Ecto neural progenitor cell (in vitro differentiated cells): ENCODE data around the gene RPP38.

Experiments
- DNase-seq: peaks from one replicate; pipeline ENCODE4 v3.0.0-alpha.2; 2018; ENCODE audit warnings: low spot score

The RPP38 gene, protein sequence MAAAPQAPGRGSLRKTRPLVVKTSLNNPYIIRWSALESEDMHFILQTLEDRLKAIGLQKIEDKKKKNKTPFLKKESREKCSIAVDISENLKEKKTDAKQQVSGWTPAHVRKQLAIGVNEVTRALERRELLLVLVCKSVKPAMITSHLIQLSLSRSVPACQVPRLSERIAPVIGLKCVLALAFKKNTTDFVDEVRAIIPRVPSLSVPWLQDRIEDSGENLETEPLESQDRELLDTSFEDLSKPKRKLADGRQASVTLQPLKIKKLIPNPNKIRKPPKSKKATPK

DNA sequence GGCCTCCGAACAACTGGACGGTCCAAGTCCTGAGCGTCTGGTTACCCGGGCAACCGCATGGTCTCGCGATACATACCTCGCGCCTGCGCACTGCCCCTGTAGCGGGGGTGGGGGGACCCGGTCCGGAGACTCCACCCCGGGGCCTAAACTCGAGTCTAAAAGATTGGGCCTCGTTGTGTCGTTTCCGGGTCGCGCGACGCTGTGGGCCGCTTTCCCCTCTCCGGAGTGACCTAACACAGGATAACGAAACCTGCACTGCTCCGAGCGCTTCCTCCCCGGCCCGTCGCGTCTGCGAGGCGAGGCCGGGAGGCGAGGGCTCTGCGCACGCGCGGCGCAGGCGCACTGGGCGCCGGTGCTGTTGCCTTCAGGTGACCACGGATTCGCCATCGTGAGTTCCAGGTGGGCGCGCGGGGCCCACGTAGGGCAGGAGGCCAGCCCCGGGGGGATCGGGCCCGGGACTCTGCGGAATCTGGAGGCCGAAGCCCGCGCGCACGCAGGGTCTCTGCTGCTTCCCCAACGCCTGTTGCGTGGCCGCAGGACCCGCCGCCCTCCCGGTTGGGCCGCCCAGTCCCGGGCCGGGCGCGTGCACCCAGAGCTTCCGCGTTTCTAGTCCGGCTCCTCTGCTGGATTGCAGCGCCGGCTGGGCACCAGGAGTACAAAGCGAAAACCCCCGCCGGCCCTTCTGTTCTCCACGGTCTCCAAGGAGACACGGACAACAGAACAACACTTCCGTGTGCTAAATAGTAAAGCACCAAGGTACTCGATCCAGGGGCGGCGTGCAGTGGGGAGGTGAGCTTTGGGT is at the start of gene RPP38:
Gene RPP38, plus strand, starts transcription at position 345 of the 802 bp plus-strand sequence. CDS start 5,960 bp downstream, outside the sequence.
- peak; percentile 98 for DNase-seq

DNA sequence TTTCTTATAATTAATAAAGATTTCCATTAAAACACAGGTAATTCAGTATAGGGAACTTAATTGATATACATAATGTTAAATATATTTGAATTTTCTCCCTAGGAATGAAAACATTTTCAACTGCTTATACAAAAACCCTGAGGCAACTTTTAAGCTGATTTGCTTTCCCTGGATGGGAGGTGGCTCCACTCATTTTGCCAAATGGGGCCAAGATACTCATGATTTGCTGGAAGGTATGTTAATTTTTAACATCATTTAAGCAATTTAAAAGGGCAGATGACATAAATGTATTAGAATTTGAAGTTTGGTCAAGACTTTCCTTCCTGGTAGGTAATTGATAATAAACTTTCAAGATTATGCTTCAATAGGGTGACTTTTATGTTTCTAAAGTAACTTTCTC is 47.6 kb upstream of the RPP38 start:
- no peak for DNase-seq

DNA sequence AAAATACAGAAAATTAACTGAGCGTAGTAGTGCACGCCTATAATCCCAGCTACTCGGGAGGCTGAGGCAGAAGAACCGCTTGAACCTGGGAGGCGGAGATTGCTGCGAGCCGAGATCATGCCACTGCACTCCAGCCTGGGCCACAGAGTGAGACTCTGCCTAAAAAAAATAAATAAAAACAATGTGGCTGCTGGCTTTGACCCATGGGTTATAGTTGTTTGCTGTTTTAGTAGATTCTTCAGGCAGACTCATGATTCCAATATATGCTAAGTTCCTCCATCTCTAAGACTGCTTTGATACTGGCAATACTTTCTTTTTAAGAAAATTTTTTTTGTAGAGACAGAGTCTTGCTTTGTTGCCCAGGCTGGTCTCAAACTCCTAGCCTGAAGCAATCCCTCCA is 45.0 kb upstream of the RPP38 start:
- no peak for DNase-seq

DNA sequence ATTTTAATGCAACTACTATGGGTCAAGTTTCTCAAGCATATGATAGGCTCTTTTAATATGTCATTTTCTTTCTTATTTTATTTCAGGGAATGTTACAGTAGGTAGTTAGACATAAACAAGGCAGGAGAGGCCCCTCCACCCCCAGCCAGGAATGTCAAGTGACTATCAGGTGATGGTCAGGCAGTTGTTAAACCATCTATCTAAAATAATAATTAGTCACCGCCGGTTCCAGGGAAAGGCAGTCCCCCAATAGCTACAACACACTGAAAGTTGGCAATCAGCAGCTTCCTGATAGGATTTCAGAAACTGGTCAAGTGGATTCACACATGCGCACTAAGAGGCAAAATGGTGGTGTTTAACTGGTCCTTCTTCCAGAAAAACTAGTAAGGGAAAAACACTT is 44.1 kb upstream of the RPP38 start:
- DNase-seq = no peak

DNA sequence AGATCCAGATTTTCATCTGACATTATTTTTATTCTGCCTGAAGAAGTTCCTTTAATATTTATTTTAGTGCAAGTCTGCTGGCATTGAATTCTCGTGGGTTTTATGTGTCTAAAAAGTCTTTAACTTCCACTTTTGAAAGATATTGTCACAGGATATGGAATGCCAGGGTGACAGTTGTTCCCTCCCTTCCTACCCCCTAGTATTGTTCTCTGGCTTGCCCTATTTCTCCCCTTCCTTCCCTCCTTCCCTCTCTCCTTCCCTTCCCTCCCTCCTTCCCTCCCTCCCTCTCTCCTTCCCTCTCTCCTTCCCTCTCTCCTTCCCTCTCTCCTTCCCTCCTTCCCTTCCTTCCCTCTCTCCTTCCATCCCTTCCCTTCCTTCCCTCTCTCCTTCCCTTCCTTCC is 38.5 kb upstream of the RPP38 start:
- no peak for DNase-seq

DNA sequence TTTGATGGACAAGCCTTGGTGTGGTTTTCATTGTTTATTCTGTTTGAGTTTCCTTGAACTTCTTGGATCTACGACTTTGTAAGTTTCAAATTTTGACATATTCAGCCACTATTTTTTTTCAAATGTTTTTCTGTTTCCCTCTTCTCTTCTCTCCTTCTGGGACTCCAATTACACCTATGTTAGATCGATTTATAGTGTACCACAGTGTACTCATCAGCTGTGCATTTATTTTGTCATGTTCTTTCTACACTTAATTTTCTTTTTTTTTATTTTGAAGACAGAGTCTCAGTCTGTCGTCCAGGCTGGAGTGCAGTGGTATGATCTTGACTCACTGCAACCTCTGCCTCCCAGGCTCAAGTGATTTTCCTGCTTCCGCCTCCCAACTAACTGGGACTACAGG is 37.2 kb upstream of the RPP38 start:
- no peak for DNase-seq

DNA sequence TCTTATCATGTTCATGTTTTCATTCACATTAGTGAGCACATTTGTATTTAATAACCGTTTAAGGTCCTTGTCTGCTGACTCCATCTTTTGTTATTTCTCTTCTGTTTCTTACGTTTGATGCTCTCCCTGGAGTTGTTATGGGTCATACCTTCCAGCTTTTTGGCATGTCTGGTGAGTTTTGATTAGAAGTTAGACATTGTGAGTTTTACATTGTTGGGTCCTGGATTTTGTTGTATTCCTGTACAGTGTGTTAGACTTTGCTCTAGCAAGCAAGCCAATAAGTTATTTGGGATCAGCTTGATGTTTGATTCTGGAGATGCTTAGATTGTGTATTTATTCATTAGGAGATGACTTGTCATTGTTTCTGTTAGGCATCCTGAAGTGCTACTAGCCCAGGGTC is 36.5 kb upstream of the RPP38 start:
- no peak for DNase-seq

DNA sequence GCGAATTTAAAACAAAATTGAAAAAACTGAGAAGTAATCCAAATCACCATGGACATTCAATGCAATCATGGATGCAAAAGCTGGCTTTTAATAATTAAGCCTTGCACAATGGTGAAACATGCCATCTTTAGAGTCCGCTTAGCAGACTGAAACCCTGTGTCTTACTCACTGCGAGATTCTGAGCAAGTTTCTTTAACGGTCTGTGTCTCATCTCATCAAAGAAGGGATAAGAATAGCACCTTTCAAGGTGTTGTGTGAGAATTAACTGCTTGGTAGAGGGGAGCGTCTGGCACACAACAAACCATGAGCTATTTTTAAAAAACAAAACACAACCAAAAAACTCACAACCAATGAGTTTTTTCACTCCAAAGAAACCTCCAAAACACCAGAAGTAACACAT is 30.0 kb upstream of the RPP38 start:
- no peak for DNase-seq

DNA sequence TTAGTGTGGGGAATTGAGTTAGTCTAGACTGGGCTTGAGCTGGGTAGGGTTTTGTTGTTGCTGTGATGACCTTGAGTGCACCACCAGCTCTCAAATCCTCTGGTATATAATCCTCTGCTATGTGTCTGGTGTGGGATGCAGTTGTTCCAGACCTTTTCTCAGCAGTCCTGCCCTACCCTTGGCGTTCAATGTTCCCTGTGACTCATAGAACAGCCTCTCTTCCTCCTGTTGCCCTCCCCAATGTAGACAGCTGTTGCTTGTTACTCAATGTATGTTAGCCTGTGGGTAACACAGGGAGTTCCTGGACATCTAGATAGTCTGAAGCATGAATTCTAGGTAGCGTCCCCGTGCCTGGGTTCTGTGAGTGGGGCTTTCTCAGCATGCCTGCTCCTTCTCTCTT is 28.4 kb upstream of the RPP38 start:
- no peak for DNase-seq

DNA sequence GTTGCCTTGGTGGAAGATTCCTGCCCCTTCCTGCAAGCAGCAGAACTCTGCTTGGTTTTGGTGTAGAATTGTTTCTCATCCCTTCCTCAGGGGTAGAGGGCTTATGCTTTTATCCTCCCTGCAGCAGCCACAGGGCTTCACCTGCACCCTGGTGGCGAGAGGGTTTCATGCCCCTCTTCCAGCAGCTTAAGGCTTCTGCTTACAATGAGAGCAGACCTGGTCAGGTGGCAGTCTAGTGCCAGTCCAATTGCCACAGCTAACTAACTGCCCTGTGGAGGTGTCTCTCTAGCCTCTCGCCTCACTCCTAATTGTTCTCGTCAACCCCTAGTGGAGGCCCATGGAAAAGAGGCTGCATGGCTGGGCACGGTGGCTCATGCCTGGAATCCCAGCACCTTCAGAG is 27.9 kb upstream of the RPP38 start:
- DNase-seq = no peak

DNA sequence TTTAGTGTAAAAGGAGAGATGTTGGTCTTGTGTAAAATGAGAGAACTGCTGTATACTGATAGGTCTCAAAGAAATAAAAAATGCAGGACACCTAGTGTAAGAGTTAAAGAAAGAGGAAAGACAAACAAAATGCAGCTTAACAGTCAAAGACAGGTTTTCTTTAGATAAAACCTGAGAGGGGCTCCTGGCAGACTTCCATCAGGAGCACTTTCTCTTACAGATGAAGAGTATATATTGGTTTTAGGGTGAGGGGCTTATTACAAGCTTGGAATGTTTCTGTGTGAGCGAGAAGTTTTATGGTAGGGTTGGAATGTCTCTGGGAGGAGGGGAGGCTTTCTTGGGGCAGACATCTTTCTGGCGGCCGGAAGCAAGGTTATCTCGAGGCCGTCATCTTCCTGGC is 24.8 kb upstream of the RPP38 start:
- no peak for DNase-seq

DNA sequence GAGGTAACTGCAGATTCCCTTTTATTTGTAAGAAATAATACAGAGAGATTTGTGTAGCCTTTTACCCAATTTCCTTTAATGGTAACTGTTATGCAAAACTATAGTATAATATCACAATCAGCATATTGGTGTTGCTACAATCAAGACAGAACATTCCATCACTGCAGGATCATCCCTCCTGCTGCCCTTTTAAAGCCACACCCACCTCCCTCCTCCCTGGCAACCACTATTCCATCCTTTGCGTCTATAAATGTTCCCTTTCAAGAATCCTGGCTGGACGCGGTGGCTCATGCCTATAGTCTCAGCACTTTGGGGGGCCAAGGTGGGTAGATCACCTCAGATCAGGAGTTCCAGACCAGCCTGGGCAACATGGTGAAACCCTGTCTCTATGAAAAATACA is 21.7 kb upstream of the RPP38 start:
- no peak for DNase-seq

DNA sequence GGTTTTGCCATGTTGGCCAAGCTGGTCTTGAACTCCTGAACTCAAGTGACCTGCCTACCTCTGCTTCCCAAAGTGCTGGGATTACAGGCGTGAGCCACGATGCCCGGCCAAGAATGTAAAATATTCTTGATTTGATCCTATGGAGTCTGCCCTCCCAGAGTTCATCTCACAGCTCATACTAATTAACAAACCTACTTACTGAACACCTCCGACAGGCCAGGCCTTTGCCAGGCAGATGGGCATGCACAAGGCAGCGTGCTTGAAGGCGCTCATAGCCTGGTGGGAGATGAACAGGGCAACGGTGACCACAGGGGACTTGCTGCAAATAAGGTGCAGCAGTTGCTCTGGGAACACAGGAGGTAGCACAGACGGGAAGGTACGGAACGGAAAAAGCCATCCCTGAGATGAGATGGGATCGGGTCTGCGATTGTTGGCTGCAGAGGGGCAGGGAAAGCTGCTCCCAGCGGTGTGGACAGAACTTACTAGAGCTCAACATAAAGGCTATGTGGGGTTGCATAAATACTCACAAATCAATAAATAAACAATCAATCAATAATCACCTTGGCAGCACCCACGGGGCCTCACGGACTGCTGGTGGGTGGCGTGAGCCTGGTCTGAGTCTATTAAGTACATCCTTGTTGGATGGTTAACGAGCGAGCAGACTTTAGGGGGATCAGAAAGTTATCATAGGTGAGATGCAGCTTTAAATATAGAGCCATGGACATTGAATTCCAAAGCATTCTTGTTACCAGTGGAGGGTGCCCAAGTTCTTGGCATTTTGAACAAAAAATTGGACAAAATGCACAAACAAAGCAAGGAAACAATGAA is 13.3 kb upstream of the RPP38 start:
- no peak for DNase-seq

DNA sequence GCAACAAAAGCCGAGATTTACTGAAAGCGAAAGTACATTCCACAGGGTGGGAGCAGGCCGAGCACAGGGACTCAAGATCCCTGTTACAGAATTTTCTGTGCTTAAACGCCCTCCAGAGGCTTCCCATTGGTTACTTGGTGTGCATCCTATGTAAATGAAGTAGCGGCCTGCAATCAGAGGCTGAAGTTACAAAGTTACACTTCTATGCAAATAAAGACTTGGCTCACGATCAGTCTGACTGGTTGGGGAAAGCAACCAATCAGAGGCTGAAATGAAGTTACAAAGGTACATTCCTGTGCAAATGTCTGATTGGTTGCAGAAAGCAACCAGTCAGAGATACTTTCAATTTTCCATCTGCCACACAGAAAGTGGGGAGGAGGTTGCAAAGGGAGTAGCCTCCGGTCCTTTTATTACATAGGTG is 12.6 kb upstream of the RPP38 start:
- no peak for DNase-seq

DNA sequence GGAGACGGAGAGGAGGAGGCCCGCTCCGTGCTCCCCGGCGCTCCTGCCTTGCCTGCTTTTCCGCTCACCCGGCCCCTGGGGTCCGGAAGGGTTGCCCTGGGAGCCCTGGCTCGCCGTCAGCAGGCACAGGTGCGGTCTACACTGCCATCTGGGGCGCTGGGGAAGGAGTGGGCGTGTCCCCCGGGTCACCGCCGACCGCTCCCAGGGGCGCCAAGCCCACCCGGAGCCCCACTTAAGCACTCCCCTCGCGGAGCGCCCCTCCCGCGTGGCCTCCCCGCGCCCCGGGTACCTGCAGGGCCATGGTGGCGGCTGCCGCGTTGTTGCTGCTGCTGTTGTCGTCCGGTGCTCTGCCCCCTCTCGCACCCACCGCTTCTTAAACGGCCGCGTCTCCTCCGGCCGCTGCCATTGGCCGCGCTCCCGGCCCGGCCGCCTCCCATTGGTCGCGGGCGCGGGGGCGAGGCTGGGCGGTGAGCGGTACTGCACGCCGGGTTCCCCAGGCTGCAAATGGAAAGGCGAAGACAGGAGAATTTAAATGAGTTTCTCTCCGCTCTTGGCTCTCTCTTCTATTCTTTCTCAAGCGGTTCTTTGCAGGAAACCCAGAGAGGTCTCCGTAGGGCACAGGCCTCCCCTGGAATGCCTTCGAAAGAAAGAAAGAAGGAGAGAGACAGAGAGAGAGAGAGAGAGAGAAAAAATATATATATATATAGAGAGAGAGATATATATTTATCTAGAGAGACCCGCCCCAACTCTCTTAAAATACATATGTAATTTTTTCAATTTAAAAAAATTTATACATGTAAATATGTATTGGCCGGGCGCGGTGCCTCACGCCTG is 8.5 kb upstream of the RPP38 start, which contains the start of gene ACBD7:
Gene ACBD7, minus strand, starts transcription at position 349 of the 834 bp plus-strand sequence. Its CDS starts 48 bp downstream, at position 301.
- peak; percentile 91 for DNase-seq

DNA sequence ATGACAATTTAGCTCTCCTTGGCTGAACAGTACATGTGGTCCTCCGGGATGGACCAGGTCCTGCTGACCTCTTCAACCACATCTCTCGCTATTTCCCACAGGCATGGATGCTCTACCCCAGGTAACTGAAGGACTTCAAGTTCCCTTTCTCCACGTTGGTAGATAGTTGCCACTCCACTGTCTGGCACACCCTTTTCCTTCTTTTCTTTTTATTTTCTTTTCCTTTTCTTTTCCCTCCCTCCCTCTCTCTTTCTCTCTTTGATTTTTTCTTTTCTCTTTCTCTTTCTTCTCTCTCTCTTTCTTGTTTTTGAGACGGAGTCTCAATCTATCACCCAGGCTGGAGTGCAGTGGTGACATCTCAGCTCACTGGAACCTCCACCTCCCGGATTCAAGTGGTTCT is 5.7 kb upstream of the RPP38 start:
- DNase-seq = no peak

DNA sequence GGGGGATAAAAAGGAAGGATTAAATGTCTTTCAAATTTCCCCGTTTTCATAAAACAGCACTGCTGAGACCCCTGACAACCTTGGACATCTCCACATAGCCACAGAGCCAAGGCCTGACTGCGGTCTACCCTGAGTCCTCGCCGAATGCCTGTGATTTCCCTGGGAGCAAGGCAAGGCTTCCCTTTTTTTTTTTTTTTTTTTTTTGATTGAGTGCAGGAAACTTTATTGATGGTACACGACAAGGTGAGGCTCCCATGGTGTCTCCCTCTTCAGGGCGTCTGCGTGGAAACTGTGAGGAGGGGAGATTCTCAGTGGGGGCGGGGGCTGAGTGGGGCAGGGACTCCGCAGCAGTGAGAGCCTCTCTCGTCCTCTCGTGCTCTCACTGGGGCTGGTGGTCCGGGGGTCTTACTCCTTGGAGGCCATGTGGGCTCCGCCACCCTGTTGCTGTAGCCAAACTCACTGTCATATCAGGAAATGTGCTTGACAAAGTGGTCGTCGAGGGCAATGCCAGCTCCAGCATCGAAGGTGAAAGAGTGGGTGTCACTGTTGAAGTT is 4.2 kb upstream of the RPP38 start:
- no peak for DNase-seq

DNA sequence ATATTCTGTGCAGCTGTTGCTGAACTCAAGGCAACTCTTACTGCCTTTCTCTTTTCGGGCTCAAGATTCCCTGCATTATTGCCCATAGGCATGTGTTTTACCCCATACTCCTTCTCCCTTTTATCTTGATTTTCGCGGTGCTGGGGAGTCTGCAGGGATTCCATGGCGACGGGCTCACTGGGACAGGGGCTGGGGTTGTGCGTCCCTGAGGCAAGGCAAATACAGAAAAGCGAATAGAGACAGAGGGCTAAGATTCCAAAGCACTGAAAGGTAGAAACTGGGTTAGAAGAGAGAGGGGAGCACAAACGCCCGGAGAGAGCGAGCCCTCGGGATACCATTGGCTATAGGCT is 519 bp upstream of the RPP38 start:
- no peak for DNase-seq

DNA sequence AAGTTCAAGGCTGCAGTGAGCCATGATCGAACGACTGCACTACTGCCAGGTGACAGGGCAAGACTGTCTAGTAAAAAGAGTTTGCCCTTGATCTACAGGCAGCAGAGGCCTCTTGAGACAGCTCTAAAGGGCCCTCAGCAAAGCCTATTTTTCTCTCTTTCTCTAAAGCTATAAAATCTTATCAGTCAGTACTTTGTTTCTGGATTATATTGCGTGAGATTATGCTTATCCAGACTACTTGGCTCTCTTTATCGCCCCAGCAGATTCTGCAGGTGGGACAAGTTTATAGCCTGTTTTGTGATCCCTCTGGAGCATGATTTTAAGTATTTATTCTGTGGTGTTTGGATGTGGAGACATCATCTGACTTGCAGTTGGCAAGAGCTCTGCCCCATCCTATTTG is 2.7 kb downstream of the RPP38 start:
- no peak for DNase-seq

DNA sequence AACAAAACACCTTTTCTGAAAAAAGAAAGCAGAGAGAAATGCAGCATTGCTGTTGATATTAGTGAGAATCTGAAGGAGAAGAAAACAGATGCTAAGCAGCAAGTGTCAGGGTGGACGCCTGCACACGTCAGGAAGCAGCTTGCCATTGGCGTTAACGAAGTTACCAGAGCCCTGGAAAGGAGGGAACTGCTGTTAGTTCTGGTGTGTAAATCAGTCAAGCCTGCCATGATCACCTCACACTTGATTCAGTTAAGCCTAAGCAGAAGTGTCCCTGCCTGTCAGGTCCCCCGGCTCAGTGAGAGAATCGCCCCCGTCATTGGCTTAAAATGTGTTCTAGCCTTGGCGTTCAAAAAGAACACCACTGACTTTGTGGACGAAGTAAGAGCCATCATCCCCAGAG is 6.4 kb downstream of the RPP38 start:
- DNase-seq = peak; percentile 19

DNA sequence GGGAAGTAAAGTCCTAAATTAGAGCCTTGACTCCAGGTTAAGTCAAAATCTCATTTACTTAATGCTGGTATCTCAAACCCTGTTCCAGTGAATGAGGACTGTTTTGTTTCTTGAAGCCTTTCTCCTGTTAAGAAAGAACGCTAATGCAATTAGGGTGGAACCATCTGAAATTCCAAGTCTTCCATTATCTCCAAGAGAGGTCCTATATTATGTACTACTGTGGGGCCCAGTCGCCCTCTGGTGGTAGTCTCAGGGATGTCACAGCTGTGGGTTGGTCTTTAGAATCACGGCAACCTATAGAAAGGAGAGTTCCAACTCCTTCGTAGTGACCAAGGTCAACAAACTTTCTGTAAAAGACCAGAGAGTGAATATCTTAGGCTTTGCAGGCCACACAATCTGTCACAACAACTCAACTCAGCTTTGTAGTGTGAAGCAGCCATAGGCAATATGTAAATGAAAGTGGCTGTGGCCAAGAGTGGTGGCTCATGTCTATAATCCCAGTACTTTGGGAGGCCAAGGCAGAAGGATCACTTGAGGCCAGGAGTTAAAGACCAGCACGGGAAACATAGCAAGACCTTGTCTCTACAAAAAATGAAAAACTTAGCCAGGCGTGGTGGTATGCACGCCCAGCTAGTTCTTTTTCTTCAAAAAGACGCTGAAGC is 9.3 kb downstream of the RPP38 start:
- peak; percentile 82 for DNase-seq
